HG02884 (cell line): ENCODE results near the gene SRSF10.

Experiments
- ATAC-seq: cut with Tn5 transposase; IDR thresholded peaks from one replicate; pipeline ENCODE4 v1.9.1; 2021; ENCODE audit warnings: mild to moderate bottlenecking, moderate library complexity; ENCODE audit not compliant: unreplicated experiment

Gene SRSF10

DNA sequence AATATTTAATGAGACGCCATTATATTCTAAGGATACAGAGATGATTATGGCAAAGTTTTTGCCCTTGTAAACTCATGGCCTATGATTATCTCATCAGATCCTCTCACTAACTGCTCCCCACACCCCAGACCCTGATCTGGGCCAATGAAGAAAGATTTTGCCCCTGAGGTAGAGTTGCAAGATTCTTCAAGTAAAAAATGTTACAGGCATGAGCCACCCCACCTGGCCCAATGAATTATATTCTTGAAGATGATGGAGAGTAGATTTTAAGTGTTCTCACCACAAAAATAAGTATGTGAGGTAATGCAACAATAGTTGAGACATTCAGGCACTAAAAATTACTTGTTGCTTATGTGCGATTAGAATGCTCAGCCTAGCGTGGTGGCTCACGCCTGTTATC lies 65.2 kb downstream of the SRSF10 start:
- no peak for ATAC-seq
